CD4-positive, alpha-beta T cell treated with Interleukin-6 for 4 hours (primary cell): ENCODE measurements around the gene GCSAM.
A peak's percentile ranks its signal among the peaks of the same experiment; 100 is the strongest.

ENCODE experiments used
- DNase-seq: peaks from one replicate; pipeline ENCODE4 v3.0.0-alpha.2; 2020; ENCODE audit warnings: mixed read lengths

GCSAM gene

DNA sequence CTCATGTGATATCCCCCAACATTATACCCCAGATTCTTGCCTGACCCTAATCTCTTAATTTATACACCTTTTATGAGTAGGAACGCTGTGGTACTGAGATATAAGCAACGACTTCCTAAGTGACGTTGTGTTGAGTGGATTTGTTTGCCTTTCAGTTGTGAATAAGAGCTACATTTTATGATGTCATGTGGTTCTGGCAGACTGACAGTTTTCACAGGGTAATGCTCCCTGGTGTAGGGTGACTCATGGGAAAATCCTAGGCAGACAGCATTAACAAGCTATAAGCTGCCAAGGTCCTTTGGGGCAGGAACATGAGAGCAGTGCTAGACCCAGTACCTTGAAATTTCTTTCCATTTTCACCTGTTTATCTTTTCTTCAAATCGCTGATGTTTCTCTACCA is 35.7 kb downstream of the GCSAM start:
- no peak for DNase-seq

DNA sequence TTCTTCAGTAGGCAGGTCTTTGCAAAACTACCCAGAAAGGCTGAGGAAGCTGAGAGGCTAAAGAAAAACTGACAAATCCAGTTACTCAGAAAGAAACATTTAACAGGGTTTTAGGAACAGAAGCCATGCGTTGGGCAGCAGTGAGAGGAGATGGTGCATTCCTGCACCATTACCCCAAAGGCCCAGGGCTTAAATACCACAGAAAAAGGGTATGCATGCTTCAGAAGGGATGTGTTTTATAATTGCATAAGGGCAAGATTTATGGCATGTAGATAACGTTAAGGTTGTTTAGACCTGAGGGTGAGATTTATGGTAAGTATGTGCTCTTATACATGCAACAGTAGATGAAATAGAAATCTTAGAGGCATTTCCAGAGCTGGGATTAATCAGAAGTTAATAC is 36.9 kb downstream of the GCSAM start:
- no peak for DNase-seq

DNA sequence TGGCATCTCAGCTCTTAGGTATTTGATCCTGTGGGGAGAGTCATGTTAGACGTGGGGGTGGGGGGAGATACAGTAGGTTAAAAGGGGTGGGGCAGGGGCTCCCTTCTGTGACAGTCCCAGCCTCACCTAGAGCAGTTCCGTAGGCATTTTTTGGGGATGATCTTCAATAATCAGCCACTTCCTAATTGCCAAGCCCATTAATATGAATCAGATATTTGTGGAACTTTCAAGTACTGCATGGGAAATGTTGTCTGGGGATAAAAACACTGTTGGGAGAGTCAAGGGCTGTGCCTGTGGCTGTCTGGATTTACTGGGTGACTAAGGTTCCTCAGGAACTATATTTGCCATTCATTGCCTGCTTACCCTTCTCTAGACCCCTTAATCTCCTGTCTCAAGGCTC is 37.3 kb downstream of the GCSAM start:
- no peak for DNase-seq

DNA sequence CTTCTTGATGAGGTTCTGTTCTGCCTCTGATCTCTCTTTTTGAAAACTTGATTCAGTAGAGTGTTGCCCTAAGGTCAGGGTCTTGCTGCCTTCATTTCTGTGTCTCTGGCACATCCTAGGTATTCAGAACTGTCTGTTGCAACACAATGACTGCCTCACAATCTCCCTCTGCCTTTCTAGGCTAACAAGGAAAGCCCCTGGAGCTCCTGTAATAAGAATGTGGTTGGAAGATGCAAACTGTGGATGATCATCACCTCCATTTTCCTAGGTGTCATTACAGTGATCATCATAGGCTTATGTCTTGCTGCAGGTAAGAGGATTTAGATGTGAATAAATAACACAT is 39.9 kb downstream of the GCSAM start:
- DNase-seq: no peak

DNA sequence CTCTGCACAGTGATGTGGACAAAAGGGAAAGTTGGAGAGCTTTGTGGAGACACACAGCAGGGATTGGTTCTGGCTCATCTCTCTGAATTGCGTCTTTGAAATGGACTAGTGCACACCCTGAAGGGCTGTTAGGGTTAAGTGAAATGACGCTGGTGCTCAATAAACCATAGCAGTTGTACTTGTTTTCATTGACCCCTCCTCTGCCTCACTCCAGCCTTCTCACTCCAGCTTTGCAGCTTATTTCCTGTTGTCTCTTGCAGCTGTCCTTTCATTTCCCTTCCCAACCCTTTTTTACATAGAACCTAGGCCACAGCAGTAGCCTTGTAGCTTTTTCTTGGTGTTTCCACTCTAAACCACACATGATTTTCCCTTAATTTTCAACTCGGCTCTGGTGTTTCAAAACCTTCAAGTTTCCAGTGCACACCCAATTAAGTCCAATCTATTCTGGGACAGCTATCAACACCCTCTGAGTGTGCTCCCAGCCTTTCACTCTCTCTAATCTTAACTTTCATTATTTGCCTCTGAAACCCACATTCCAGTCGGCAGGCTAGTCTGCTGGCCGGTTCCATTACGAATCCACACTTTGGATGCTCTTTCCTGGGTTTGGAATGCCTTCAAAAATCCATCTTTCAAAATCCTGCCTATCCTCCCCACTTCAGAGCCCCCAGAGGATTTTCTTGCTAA is 40.4 kb downstream of the GCSAM start:
- DNase-seq: no peak

DNA sequence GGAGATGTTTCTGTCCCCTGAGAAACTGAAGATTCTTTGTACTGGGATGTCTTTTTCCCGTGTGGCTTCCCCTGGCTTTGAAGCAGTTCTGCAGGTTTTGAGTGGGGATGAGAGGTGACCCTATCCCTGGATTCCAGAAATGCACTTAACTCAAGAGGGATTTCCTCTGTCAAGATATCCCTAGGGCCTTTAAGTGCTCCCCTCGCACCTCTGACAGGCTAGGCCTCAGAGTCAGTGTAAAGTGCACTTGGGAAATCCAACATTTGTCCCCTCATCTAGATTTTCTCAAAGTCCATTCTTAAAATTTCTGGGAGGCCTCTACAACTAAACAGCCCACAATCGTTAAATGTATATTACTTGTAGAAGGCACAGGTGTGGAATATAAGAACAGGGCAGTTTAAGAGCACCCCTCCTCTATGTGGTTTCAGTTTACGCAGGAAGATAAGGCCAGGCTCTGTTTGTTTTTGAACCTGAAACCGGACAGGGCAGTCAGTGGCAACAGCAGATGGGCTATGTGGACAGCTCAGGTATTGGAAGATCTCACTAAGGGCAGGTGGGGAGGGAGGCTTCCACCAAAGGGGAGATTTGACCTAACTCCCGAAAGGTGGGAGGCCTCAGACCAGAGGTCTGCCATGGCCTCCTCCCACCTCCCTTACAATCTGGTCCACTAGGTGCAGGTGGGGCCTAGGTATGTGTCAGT is 42.0 kb downstream of the GCSAM start:
- DNase-seq: no peak

DNA sequence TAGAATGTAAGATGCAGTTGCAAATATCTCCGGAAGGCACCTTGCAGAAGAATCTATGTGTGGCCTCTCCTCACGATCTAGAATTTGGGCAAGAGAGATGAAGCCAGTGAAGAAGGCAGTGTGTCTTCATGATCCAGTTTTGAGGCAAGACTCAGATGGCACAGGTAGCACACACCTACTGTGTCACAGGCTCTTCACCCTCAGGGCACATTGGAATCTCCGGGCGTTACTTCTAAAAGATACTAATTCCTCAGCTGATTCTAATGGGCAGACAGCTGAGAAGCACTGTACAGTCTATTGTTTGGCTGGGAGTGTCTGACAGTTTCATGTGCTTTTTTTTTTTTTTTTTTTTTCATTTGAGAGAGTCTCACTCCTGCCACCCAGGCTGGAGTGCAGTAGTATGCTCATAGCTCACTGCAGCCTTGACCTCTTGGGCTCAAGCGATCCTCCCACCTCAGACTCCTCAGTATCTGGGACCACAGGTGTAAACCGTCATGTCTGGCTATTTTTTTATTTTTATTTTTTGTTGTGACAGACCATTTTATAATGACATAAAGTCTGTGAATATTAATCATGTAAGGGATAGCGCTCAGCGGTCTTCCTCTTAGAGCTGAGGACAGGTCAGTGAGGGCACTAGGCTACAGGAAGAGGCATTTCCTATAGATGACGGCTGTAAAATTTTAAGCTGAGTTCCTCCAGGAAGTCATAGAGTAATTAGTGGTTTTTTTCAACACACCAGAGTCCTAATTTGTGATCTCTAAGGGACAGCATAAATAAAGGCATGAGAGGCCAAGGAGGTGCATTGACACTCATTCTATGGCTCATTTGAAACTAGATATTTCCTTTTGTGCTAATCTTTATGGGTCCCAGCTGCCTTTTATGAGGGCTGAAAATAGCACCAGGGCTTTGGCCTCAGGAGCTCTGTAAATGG is 42.8 kb downstream of the GCSAM start:
- no peak for DNase-seq

DNA sequence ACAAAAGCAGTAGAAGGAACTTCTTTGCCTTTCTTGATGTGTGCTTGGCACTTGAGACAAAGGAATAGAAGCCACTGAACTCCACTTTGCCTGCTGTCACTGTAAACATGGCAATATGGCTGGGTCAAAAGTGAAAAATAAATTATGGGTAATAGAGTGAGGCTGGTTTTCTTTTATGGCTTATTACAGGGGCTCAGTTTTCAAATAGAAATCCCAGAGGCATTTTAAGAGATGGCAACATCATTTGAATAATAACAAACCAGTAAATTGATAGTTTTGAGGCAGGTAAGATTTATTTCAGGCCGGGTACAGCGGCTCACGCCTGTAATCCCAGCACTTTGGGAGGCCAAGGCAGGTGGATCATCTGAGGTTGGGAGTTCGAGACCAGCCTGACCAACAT is 44.1 kb downstream of the GCSAM start:
- DNase-seq: no peak

DNA sequence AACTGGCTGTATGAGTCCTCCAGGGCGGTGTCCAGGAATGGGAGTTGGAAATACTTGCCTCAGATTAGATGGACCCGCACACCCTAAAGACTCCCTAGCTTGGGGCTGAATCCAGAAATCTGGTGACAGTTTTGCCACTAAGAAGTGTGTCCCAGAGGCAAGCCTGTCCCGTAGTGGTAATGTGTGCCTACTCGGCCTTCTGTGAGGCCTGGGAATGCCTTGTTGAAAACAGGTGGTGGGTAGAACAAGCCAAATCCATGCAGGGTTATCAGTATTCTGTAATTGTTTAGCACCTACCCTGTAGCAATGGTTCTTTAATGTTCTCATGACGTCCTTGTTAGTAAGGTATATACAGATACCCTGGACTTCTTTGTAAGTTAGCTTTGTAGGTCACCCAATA is 45.3 kb downstream of the GCSAM start:
- DNase-seq: no peak

DNA sequence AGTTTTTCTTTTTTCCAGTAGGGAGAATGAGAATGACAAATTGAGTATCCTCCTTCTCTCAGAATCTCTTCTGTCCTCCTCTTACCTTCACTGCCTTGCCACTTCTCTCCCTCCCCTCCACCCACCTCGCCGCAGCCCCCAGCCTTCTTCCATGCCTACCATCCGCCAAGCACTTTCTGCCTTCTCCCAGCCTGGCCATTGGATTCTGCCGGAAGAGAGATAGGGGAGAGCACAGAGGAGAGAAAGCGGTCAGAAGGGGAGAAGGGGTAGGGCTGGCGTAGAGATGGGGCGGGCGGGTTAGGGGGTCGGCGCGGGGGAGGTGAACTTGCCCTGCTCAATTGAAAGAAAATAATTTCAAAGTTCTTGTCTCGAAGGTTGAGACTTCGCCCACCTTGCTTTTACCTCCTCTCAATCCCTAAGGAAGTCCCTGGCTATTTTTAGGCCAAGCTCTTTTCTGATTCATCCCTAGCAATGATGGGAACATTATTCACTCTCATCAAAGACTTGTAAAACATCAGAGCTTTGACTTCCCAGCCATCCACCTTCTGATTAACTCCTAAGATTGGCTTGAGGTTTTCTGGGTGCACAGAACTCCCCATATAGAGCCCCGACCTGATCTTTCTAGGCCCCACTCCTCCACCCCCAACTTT is 46.0 kb downstream of the GCSAM start:
- DNase-seq: no peak

DNA sequence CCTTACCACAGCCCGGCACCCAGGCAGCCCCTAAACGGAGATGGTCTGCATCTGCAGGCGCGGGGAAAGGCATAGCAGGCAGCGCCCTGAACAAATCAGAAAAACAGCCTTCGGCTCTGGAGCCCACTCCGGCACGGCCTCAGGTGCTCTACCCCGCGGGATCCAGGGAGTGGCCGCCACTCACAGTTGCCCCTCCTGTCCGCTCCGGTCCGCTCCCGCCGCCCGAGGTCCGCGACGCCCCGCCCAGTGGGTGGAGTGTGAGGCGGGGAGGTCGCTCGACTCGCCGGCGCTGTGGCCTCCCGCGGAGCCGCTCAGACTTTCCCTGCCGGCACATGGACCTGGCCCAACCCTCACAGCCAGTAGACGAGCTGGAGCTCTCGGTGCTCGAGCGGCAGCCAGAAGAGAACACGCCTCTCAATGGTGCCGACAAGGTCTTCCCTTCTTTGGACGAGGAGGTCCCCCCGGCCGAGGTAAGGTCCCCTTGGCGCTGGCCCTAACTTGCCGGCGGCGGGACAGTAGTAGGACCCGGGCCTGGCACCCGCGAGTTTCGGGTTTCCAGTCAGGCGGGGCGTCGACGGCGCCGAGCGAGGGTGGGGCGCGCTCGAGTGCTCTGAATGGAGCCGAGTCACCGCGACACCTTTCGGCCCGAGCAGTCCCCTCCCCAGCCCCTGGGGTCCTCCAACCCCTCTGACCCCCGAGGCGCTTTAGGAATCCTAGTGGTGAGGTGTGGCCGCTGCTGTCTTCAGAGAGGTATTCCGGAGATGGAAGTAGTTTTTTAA is 46.8 kb downstream of the GCSAM start, which contains the start of gene C3orf52:
C3orf52 (plus strand) TSS at position 314 of the 779 bp plus-strand sequence; CDS start at position 333, 19 bp downstream.
- peak; percentile 63 for DNase-seq

DNA sequence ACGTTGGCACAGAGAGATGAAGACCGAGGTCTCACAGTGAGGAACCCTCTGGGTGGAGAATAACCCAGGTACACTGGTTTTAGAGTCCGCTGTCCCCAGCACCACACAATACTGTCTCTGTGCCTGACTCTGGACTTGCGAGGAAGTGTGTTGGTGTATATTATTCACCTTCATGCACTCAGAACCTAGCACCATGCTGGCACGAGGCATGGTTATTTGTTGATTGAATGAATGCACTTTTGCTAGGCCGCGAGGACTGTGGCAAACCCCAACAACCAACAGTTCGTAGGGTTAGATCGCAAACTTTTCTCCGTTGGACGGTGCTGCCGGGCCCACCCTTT is 47.3 kb downstream of the GCSAM start:
- no peak for DNase-seq

DNA sequence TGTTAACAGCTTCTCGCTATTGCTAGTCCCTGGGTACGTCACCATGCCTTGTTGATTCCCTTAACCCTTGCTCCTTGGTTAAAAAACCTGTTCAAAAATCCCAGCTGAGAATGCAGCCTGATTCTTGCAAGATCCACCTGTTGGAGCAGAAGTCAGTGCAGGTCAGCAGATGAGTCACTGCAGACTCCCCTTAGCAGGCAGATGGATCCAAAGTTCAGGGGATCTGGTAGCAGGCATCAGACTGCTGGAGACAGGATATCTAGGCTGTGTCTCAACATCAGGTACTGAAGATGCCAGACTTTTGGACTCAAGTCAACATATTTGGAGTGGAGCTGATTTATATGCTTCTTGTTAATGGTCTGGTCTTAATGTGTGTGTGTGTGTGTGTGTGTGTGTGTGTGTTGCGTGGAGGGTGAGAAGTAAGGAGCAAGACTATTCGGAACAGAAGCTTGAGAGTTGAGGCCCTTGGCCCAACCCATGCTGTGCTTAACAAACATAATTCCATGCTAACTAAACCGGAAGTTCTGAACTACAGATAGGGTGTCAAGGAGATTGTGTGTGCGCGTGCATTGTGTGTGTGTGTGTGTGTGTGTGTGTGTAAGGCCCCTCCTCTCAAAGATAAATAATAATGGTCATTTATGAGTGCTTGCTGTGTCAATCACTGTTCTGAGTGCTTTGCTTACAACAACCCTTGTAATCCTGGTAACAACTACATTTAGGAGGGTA is 47.9 kb downstream of the GCSAM start:
- no peak for DNase-seq

DNA sequence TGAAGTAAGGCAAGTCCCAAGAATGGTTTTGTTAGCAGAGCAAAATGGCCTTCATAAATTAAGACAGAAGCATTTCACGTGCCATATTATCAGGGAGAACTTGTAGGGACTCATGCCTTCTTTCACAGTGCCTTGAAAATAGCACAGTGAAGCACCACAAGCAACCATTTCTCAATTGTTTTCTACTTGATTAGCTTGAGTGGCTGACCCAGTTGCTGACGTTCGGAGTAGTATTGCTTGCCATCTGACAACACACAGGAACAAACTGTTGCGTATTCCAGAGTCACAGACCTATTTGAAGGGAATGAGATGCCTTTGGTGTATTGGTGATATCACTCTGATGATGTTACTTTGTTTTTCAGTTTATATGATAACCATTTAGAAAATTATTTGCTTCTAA is 49.8 kb downstream of the GCSAM start:
- no peak for DNase-seq

DNA sequence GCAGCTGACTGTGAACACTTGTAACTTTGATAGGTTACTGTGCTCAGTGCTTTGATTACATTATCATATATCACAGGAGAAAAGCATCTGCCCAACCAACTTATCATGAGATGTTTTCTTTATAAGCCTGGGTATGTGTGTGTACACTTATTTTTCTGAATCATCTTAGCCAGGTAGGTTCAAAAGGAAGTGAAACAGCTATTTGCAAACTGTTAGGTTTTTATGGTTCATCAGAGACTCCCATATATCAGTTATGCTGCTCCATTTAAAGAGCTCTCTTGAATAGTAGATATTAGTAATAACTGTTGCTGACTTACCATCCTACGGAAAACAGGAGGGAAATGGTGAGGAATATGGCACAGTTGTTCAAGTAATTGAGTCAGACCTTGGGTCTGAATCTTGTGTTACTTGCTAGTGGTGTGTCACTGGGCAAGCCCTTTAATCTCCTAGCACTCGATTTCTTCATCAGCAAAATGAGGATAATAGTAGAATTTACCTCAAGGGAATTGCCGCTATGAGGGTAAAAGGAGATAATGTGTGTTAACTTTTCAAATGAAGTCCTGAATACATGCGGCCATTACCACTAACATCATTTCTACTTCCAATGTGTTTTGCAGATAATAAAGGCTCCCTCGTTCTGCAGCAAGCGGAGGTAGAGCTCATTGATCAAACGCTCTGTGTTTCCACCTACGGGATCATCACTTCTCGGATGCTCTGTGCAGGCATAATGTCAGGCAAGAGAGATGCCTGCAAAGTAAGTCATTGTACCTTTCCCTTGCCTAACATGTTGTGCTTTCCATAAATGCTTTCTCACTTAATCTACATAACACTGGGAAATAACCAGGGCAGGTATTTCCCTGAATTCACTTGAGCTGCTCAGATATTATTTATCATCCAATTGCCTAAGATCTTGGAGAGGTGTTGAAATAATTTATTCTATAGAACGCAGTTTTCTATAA is 54.6 kb downstream of the GCSAM start:
- DNase-seq: no peak

DNA sequence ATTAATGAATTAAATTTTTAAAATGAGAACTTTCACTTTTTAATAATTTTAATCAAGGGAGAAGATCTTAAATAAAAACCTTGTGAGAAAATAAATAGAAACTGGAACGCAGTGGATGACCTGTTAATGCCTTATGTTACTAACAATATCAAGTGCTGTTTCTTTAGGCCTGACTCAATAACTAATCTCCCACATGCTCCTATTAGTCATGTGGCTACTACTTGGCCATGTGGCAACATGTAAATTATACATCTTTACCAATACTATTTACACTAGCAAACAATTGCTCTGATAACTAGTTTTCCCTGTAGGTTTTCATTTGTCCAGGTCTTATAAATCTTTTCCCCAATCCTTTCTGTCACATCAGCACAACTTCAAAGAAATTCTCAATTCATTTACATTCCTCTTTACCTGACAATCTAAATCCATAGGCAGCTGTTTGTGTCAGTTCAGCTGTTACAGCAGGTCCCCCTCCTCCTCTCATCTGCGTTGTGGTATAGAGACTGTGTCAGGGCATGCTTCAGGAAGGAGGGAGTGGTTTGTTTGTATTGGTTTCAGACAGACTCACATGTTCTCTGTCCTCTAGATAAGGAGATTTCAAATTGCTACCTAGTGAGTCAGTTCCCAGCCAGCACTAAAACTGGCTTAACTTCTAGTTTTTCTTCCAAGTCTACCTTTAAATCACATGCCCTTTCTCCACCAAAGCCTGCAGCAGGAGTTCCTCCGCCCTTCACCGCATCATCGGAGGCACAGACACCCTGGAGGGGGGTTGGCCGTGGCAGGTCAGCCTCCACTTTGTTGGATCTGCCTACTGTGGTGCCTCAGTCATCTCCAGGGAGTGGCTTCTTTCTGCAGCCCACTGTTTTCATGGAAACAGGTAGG is 58.2 kb downstream of the GCSAM start:
- peak; percentile 57 for DNase-seq

DNA sequence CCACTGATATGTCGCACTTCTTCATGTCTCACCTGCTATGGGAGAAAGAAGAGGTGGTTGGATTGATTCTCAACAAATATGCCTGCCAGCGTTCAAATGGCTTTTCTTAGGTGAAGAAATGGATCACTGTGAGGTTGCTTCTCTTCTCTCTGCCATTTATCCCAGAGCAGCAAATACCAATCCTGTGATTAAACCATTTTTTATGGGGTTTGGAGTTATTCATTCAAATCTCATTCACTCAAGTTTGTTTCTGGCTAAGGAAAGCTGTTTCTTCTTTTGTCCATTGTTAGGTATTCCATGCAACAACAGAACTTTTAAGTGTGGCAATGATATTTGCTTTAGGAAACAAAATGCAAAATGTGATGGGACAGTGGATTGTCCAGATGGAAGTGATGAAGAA is 59.0 kb downstream of the GCSAM start:
- no peak for DNase-seq

DNA sequence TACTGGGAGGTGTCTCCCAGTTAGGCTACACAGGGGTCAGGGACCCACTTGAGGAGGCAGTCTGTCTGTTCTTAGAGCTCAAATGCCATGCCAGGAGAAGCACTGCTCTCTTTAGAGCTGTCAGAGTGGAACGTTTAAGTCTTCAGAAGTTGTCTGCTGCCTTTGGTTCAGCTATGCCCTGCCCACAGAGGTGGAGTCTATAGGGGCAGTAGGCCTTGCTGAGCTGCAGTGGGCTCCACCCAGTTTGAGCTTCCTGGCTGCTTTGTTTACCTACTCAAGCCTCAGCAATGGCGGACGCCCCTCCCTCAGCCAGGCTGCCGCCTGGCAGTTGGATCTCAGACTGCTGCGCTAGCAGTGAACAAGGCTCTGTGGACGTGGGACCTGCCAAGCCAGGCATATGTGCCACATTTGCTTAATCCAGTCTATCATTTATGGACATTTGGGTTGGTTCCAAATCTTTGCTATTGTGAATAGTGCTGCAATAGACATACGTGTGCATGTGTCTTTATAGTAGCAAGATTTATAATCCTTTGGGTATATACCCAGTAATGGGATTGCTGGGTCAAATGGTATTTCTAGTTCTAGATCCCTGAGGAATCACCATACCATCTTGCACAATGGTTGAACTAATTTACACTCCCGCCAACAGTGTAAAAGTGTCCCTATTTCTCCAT is 60.5 kb downstream of the GCSAM start:
- peak; percentile 61 for DNase-seq
